Keratinocyte (primary cell): ENCODE measurements around the gene ACTN2. TPM values are rescaled to one million over a fixed set of nuclear protein-coding genes. Genes with fewer than 3 reads are reported as not detected.

Experiments used
- DNase-seq: peaks from one replicate; pipeline ENCODE4 v3.0.0-alpha.2; 2011; ENCODE audit warnings: low read depth, missing footprints, low spot score
- FAIRE-seq: peaks from 2 replicates; lab custom pipeline; 2011; peaks lifted over from hg19 to GRCh38; lab: Jason Lieb, UNC
- H2AFZ ChIP-seq: 2 replicates; pipeline ENCODE4 v1.6.0; 2012; ENCODE audit warnings: low read length, control low read depth, inconsistent platforms; ENCODE audit not compliant: control insufficient read depth
- H3K27ac ChIP-seq: 2 replicates; pipeline ENCODE4 v1.5.1; 2011; ENCODE audit warnings: low read length; ENCODE audit not compliant: control insufficient read depth, insufficient read depth
- H3K27me3 ChIP-seq: 3 replicates; pipeline ENCODE4 v1.6.0; 2011; ENCODE audit warnings: low read length; ENCODE audit not compliant: control insufficient read depth, insufficient read depth; ENCODE audit errors: extremely low read depth
- H3K36me3 ChIP-seq, 2 experiments: 2 replicates in 1 of 2; 3 replicates in 1 of 2; pipeline ENCODE4 v1.5.1; 2011; ENCODE audit warnings: low read length in 2 of 2, mild to moderate bottlenecking in 1 of 2; ENCODE audit not compliant: control insufficient read depth in 2 of 2, insufficient read depth in 2 of 2; ENCODE audit errors: extremely low read depth in 1 of 2
- H3K4me1 ChIP-seq: 3 replicates; pipeline ENCODE4 v1.5.1; 2011; ENCODE audit warnings: low read length; ENCODE audit not compliant: control insufficient read depth, insufficient read depth; ENCODE audit errors: extremely low read depth
- H3K4me2 ChIP-seq: 3 replicates; pipeline ENCODE4 v1.6.0; 2011; ENCODE audit warnings: low read depth, low read length; ENCODE audit not compliant: control insufficient read depth, insufficient read depth; ENCODE audit errors: extremely low read depth
- H3K4me3 ChIP-seq, 3 experiments: fragments of 200-600 bp in 1 of 3; sonication (generic) in 1 of 3; 2 replicates in 2 of 3; 3 replicates in 1 of 3; pipeline ENCODE4 v1.5.1; 2011 to 2016; ENCODE audit warnings: low read length in 3 of 3, mild to moderate bottlenecking in 3 of 3, control low read depth in 2 of 3, inconsistent platforms in 1 of 3, low read depth in 1 of 3, mixed read lengths in 1 of 3, mixed run types in 1 of 3, moderate library complexity in 1 of 3; ENCODE audit not compliant: control insufficient read depth in 2 of 3, insufficient read depth in 2 of 3; ENCODE audit errors: extremely low read depth in 1 of 3
- H3K79me2 ChIP-seq: 2 replicates; pipeline ENCODE4 v1.6.0; 2012; ENCODE audit warnings: low read length; ENCODE audit not compliant: control insufficient read depth, insufficient read depth
- H3K9ac ChIP-seq: 3 replicates; pipeline ENCODE4 v1.6.0; 2011; ENCODE audit warnings: low read length; ENCODE audit not compliant: control insufficient read depth, insufficient read depth; ENCODE audit errors: extremely low read depth
- H3K9me1 ChIP-seq: 3 replicates; pipeline ENCODE4 v1.6.0; 2011; ENCODE audit warnings: low read length; ENCODE audit not compliant: control insufficient read depth, insufficient read depth; ENCODE audit errors: extremely low read depth
- H3K9me3 ChIP-seq: 2 replicates; pipeline ENCODE4 v1.5.1; 2012; ENCODE audit warnings: low read depth, low read length; ENCODE audit not compliant: control insufficient read depth
- H4K20me1 ChIP-seq: 3 replicates; pipeline ENCODE4 v1.6.0; 2011; ENCODE audit warnings: low read length; ENCODE audit not compliant: control insufficient read depth, insufficient read depth; ENCODE audit errors: extremely low read depth
- EZH2 ChIP-seq: IDR thresholded peaks from one replicate; pipeline ENCODE4 v1.6.1; 2012; ENCODE audit warnings: inconsistent platforms, mild to moderate bottlenecking, low read length, moderate library complexity
- dilution Hi-C: fragments of 300-500 bp; cut with MboI; formaldehyde crosslinking; loops from one replicate; pipeline ENCODE4 v1.7.0; 2020; ENCODE audit warnings: low sequenced_read_pairs; ENCODE audit not compliant: extremely low pct_ligation_motif_present
- polyA plus RNA-seq, 5 experiments: library from polyadenylated mRNA; depleted of rRNA in 3 of 5; stranded (reverse) in 3 of 5; stranded (forward) in 1 of 5; unstranded in 1 of 5; fragments of >200 nt; gene quantifications; 1 replicate in 1 of 5; 2 replicates in 3 of 5; 3 replicates in 1 of 5; pipeline versions ENCODE4 v1.2.1 to v1.2.3, GENCODE V29; 2011 to 2012; ENCODE audit warnings: missing spikeins in 2 of 5, low read depth in 1 of 5, low replicate concordance in 1 of 5
- TF ChIP-seq, protein P1 (sequence below), 3 experiments: IDR thresholded peaks in 1 of 3; conservative IDR thresholded peaks in 1 of 3; optimal IDR thresholded peaks in 1 of 3; 2 replicates in 2 of 3; 3 replicates in 1 of 3; pipeline versions ENCODE3 to v1.5.1; 2011; ENCODE audit warnings: low read length in 3 of 3, mild to moderate bottlenecking in 3 of 3, moderate library complexity in 2 of 3, control low read depth in 1 of 3, inconsistent platforms in 1 of 3; ENCODE audit not compliant: insufficient read depth in 2 of 3; ENCODE audit errors: extremely low read depth in 1 of 3

The ACTN2 gene
- polyA plus RNA-seq, 1 donor (not counting 4 experiments of a cell fraction or from before 2014, with no cell fraction given), result not detected

DNA sequence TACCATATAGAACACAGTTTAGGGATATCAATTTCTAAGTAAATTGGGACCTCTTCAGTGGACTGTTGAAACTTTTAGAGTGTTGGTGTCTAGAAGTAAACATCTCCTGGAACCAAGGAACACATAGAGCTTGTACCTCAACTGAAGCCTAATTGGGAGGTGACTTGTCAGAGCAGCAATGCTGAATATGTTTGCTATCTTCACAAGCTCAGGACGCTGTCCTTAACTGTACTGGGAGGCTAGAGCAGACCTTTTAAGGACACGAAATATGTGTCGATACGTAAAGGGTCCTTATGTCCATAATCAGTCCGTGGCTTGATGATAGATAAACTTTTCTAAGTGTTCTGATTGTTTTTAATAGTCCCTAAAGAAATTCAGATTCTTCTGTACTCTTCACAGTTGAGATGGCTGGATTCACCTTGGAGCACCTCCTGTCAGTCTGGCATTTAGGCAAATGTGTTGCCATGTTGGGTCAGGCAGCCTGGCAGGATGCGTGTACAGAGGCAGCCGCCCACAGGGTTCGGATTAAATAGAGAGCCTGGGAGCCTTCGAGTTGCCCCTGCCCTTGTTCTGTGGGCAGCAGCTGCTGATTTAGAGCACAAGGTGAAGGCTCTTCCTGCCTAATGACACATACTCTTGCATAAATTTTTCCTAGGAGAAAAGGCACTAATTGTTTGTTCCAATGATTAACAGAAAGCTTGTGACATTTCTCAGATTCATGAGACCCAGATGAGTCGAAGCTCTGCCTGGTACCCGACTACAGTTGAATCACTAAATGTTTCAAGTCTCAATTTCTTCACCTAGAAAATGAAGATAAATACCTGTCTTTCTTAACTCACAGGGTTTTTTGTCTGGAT lies 3.6 kb downstream of the ACTN2 start:
- Histone ChIP-seq H3K4me3 (no peak overlapping the region), H3K9me3 (no peaks in the 10 kb centered on the region), H2AFZ (no peak overlapping the region), H3K4me1 (no peaks in the 10 kb centered on the region), H3K9ac (no peak overlapping the region), H3K79me2 (no peaks in the 10 kb centered on the region), H3K4me2 (no peak overlapping the region), H3K36me3 (no peaks in the 10 kb centered on the region), H3K27ac (no peak overlapping the region), H3K27me3 (peaks cover 20% of the 10 kb centered on the region), H4K20me1 (no peaks in the 10 kb centered on the region), H3K9me1 (no peaks in the 10 kb centered on the region)
- no peak for FAIRE-seq
- DNase-seq, result no peak
- dilution Hi-C loops, result no loop called here
- TF ChIP-seq, protein P1, sequence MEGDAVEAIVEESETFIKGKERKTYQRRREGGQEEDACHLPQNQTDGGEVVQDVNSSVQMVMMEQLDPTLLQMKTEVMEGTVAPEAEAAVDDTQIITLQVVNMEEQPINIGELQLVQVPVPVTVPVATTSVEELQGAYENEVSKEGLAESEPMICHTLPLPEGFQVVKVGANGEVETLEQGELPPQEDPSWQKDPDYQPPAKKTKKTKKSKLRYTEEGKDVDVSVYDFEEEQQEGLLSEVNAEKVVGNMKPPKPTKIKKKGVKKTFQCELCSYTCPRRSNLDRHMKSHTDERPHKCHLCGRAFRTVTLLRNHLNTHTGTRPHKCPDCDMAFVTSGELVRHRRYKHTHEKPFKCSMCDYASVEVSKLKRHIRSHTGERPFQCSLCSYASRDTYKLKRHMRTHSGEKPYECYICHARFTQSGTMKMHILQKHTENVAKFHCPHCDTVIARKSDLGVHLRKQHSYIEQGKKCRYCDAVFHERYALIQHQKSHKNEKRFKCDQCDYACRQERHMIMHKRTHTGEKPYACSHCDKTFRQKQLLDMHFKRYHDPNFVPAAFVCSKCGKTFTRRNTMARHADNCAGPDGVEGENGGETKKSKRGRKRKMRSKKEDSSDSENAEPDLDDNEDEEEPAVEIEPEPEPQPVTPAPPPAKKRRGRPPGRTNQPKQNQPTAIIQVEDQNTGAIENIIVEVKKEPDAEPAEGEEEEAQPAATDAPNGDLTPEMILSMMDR (optimal IDR thresholded peaks at IDR 0.05 in 1 of 3, IDR thresholded peaks at IDR 0.05 in 1 of 3, conservative IDR thresholded peaks at IDR 0.05 in 1 of 3; ENCODE audit: extremely low read depth in 1 of 3, insufficient read depth in 2 of 3, low read length in 3 of 3), result no peak
- no peak for TF ChIP-seq EZH2

DNA sequence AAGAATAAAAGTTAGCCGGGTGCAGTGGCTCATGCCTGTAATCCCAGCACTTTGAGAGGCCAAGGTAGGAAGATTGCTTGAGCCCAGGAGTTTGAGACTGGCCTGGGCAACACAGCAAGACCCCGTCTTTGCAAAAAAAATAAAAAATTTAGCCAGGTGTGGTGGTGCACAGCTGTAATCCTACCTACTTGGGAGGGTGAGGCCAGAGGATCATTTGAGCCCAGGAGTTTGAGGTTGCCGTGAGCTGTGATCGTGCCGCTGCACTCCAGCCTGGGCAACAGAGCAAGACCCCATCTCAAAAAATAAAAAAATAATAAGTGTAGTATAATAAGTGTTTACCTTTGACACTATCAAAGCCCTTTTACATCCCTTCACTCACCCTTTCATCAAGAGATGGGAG lies 5.0 kb downstream of the ACTN2 start:
- TF ChIP-seq EZH2, result no peak
- TF ChIP-seq, protein P1 (optimal IDR thresholded peaks at IDR 0.05 in 1 of 3, IDR thresholded peaks at IDR 0.05 in 1 of 3, conservative IDR thresholded peaks at IDR 0.05 in 1 of 3; ENCODE audit: extremely low read depth in 1 of 3, insufficient read depth in 2 of 3, low read length in 3 of 3), result no peak
- FAIRE-seq (no peak), DNase-seq (no peak)
- Histone ChIP-seq H2AFZ (no peak overlapping the region), H3K9me3 (no peaks in the 10 kb centered on the region), H4K20me1 (no peaks in the 10 kb centered on the region), H3K27me3 (peaks cover 12% of the 10 kb centered on the region), H3K79me2 (no peaks in the 10 kb centered on the region), H3K4me3 (no peak overlapping the region), H3K4me1 (no peaks in the 10 kb centered on the region), H3K9me1 (no peaks in the 10 kb centered on the region), H3K36me3 (no peaks in the 10 kb centered on the region), H3K4me2 (no peak overlapping the region), H3K9ac (no peak overlapping the region), H3K27ac (no peak overlapping the region)
- dilution Hi-C loops, result no loop called here
